ENCODE measurements around the gene HTR2C.
"Not testable (repeated sequence)": the region's sequence is repeated elsewhere in the genome, so short reads cannot be mapped to it uniquely, and the experiment has no call there.

Gene HTR2C

GRCh38 chrX:114712466-114712865 lies 128.6 kb downstream of the HTR2C start:
- no peak for DNase-seq (ENCODE audit: low read depth)

GRCh38 chrX:114715096-114715495 lies 131.2 kb downstream of the HTR2C start:
- DNase-seq (ENCODE audit: low read depth) = no peak

- DNase-seq (ENCODE audit: low read depth) = no peak
Measured at GRCh38 chrX:114717921-114718320, 134.0 kb downstream of the HTR2C start.

GRCh38 chrX:114766541-114766940 lies 182.7 kb downstream of the HTR2C start:
- DNase-seq (ENCODE audit: low read depth) = no peak

- no peak for DNase-seq (ENCODE audit: low read depth)
Measured at GRCh38 chrX:114774691-114775090, 190.8 kb downstream of the HTR2C start.

- no peak for DNase-seq (ENCODE audit: low read depth)
Measured at GRCh38 chrX:114782925-114783324, 199.0 kb downstream of the HTR2C start.

- DNase-seq (ENCODE audit: low read depth) = no peak
Measured at GRCh38 chrX:114787061-114787460, 203.2 kb downstream of the HTR2C start.

GRCh38 chrX:114797494-114797893 lies 213.6 kb downstream of the HTR2C start:
- no peak for DNase-seq (ENCODE audit: low read depth)

GRCh38 chrX:114798907-114799306 lies 215.0 kb downstream of the HTR2C start:
- DNase-seq (ENCODE audit: low read depth) = no peak

- no peak for DNase-seq (ENCODE audit: low read depth)
Measured at GRCh38 chrX:114800719-114801118, 216.8 kb downstream of the HTR2C start.

GRCh38 chrX:114819509-114819908 lies 235.6 kb downstream of the HTR2C start:
- no peak for DNase-seq (ENCODE audit: low read depth)

GRCh38 chrX:114841051-114841450 lies 257.2 kb downstream of the HTR2C start:
- DNase-seq (ENCODE audit: low read depth) = no peak

- DNase-seq (ENCODE audit: low read depth) = no peak
Measured at GRCh38 chrX:114842181-114842580, 258.3 kb downstream of the HTR2C start.

- no peak for DNase-seq (ENCODE audit: low read depth)
Measured at GRCh38 chrX:114889481-114889880, 305.6 kb downstream of the HTR2C start.

- DNase-seq (ENCODE audit: low read depth) = no peak
Measured at GRCh38 chrX:114903618-114904017, 319.7 kb downstream of the HTR2C start.

GRCh38 chrX:114905251-114905650 lies 321.4 kb downstream of the HTR2C start:
- no peak for DNase-seq (ENCODE audit: low read depth)

GRCh38 chrX:114906984-114907510 lies 323.2 kb downstream of the HTR2C start:
- no peak for DNase-seq (ENCODE audit: low read depth)

GRCh38 chrX:114924423-114924822 lies 340.5 kb downstream of the HTR2C start:
- no peak for DNase-seq (ENCODE audit: low read depth)

- no peak for DNase-seq (ENCODE audit: low read depth)
Measured at GRCh38 chrX:114924856-114925255, 341.0 kb downstream of the HTR2C start.

GRCh38 chrX:114930227-114930626 lies 346.3 kb downstream of the HTR2C start:
- no peak for DNase-seq (ENCODE audit: low read depth)

- no peak for DNase-seq (ENCODE audit: low read depth)
Measured at GRCh38 chrX:114932550-114932949, 348.7 kb downstream of the HTR2C start.

GRCh38 chrX:114933291-114933690 lies 349.4 kb downstream of the HTR2C start:
- DNase-seq (ENCODE audit: low read depth) = not testable (repeated sequence)

GRCh38 chrX:114937090-114937489 lies 353.2 kb downstream of the HTR2C start:
- DNase-seq (ENCODE audit: low read depth) = not testable (repeated sequence)

- no peak for DNase-seq (ENCODE audit: low read depth)
Measured at GRCh38 chrX:114952696-114953095, 368.8 kb downstream of the HTR2C start.

All from activated T-cell treated with anti-CD3 and anti-CD28 coated beads for 24 hours (primary cell).